H1 (cell line): ENCODE results near the gene CDK4. TPM values are rescaled to one million over a fixed set of nuclear protein-coding genes. Genes with fewer than 3 reads are reported as not detected.

Experiments
- CTCF ChIA-PET: fragments of 300-600 bp; sonication (Branson Sonifier 250); formaldehyde crosslinking; loops from one replicate; lab custom pipeline; 2021; ENCODE audit not compliant: partially characterized antibody; lab: Charles Lee
- POLR2A ChIA-PET: fragments of 300-600 bp; sonication (Branson Sonifier 250); formaldehyde crosslinking; loops from one replicate; lab custom pipeline; 2021; ENCODE audit warnings: inconsistent platforms; ENCODE audit not compliant: partially characterized antibody; lab: Charles Lee
- DNase-seq, 2 experiments: peaks; one replicate each; pipeline versions ENCODE4 v3.0.0 to v3.0.0-alpha.2; 2010 to 2022; ENCODE audit warnings: low spot score in 2 of 2, low read depth in 1 of 2, mixed read lengths in 1 of 2
- FAIRE-seq: peaks from 2 replicates; lab custom pipeline; 2011; peaks lifted over from hg19 to GRCh38; lab: Jason Lieb, UNC
- H2AFZ ChIP-seq: 2 replicates; pipeline ENCODE4 v1.8.1; 2012; ENCODE audit warnings: low read length, inconsistent platforms
- H2AK5ac ChIP-seq: 2 replicates; pipeline ENCODE4 v1.6.1; 2013; ENCODE audit warnings: low read depth, low read length
- H2BK120ac ChIP-seq: replicated peaks from 2 replicates; pipeline ENCODE3; 2013; ENCODE audit warnings: low read depth, low read length, inconsistent platforms
- H2BK12ac ChIP-seq: 2 replicates; pipeline ENCODE4 v1.6.1; 2013; ENCODE audit warnings: low read depth, low read length
- H2BK15ac ChIP-seq: 2 replicates; pipeline ENCODE4 v1.6.1; 2013; ENCODE audit warnings: low read length
- H2BK20ac ChIP-seq: 2 replicates; pipeline ENCODE4 v1.6.1; 2013; ENCODE audit warnings: low read length
- H2BK5ac ChIP-seq: 2 replicates; pipeline ENCODE4 v1.6.1; 2013; ENCODE audit warnings: low read depth, low read length
- H3K14ac ChIP-seq: 2 replicates; pipeline ENCODE4 v1.6.1; 2013; ENCODE audit warnings: inconsistent platforms; ENCODE audit not compliant: insufficient read length
- H3K18ac ChIP-seq: 2 replicates; pipeline ENCODE4 v1.6.1; 2013; ENCODE audit warnings: low read length; ENCODE audit errors: extremely low read depth
- H3K23ac ChIP-seq: 2 replicates; pipeline ENCODE4 v1.6.1; 2013; ENCODE audit warnings: inconsistent platforms; ENCODE audit not compliant: insufficient read length
- H3K23me2 ChIP-seq: 2 replicates; pipeline ENCODE4 v1.6.1; 2013; ENCODE audit warnings: low read depth, low read length
- H3K27ac ChIP-seq: 2 replicates; pipeline ENCODE4 v1.6.1; 2011; ENCODE audit warnings: low read depth, low read length, inconsistent platforms
- H3K27me3 ChIP-seq, 4 experiments: replicated peaks in 1 of 4; 1 replicate in 1 of 4; 2 replicates in 3 of 4; pipeline versions ENCODE4 v1.6.1 to v1.8.1; 2011 to 2013; ENCODE audit warnings: low read length in 3 of 4, mild to moderate bottlenecking in 3 of 4, inconsistent platforms in 2 of 4, mixed read lengths in 2 of 4, moderate library complexity in 1 of 4; ENCODE audit not compliant: control insufficient read depth in 3 of 4, insufficient read depth in 3 of 4; ENCODE audit errors: extremely low read depth in 1 of 4
- H3K36me3 ChIP-seq, 4 experiments: 2 replicates each; pipeline versions ENCODE4 v1.6.1 to v1.8.1; 2011 to 2013; ENCODE audit warnings: mild to moderate bottlenecking in 4 of 4, low read length in 3 of 4, moderate library complexity in 2 of 4, control low read depth in 1 of 4, inconsistent platforms in 1 of 4; ENCODE audit not compliant: insufficient read depth in 4 of 4, control insufficient read depth in 2 of 4
- H3K4ac ChIP-seq: replicated peaks from 2 replicates; pipeline ENCODE3; 2013; ENCODE audit warnings: low read length, low read depth, mixed read lengths, inconsistent platforms; ENCODE audit not compliant: insufficient read length
- H3K4me1 ChIP-seq, 4 experiments: replicated peaks in 1 of 4; 1 replicate in 1 of 4; 2 replicates in 3 of 4; pipeline versions ENCODE4 v1.6.1 to v1.8.1; 2011 to 2013; ENCODE audit warnings: low read length in 3 of 4, inconsistent platforms in 2 of 4, mixed read lengths in 1 of 4; ENCODE audit not compliant: insufficient read depth in 4 of 4, control insufficient read depth in 3 of 4
- H3K4me2 ChIP-seq, 2 experiments: 2 replicates each; pipeline versions ENCODE4 v1.6.1 to v1.8.1; 2011 to 2013; ENCODE audit warnings: low read depth in 2 of 2, low read length in 2 of 2, control low read depth in 1 of 2, inconsistent platforms in 1 of 2, mild to moderate bottlenecking in 1 of 2; ENCODE audit not compliant: insufficient read depth in 1 of 2
- H3K4me3 ChIP-seq, 4 experiments: fragments of 200-600, 300-600 bp in 1 of 4; sonication (generic), shearing (Covaris generic), sonication (Bioruptor Twin) in 1 of 4; 2 replicates each; pipeline versions ENCODE4 v1.5.1 to v1.8.1; 2011 to 2016; ENCODE audit warnings: low read length in 4 of 4, low read depth in 3 of 4, control low read depth in 2 of 4, inconsistent platforms in 2 of 4, mild to moderate bottlenecking in 2 of 4, mixed read lengths in 1 of 4, moderate library complexity in 1 of 4; ENCODE audit not compliant: insufficient read depth in 2 of 4; ENCODE audit errors: extremely low read depth in 1 of 4
- H3K56ac ChIP-seq: replicated peaks from 2 replicates; pipeline ENCODE3; 2013; ENCODE audit warnings: low read depth, mild to moderate bottlenecking, mixed read lengths, low read length, inconsistent platforms; ENCODE audit not compliant: insufficient read length
- H3K79me1 ChIP-seq: 2 replicates; pipeline ENCODE4 v1.6.1; 2013; ENCODE audit warnings: low read depth, low read length, control low read depth
- H3K79me2 ChIP-seq, 2 experiments: 2 replicates each; pipeline versions ENCODE4 v1.6.1 to v1.8.1; 2012 to 2013; ENCODE audit warnings: low read length in 2 of 2, mild to moderate bottlenecking in 2 of 2, inconsistent platforms in 1 of 2; ENCODE audit not compliant: insufficient read depth in 2 of 2, control insufficient read depth in 1 of 2
- H3K9ac ChIP-seq, 4 experiments: replicated peaks in 1 of 4; 1 replicate in 1 of 4; 2 replicates in 3 of 4; pipeline versions ENCODE4 v1.6.1 to v1.8.1; 2011 to 2013; ENCODE audit warnings: low read depth in 3 of 4, low read length in 3 of 4, control low read depth in 2 of 4, mild to moderate bottlenecking in 2 of 4, moderate library complexity in 2 of 4, inconsistent platforms in 1 of 4; ENCODE audit errors: extremely low read depth in 1 of 4
- H3K9me3 ChIP-seq, 2 experiments: 2 replicates each; pipeline versions ENCODE4 v1.6.1 to v1.8.1; 2012 to 2013; ENCODE audit warnings: mild to moderate bottlenecking in 2 of 2, moderate library complexity in 2 of 2, control low read depth in 1 of 2, inconsistent platforms in 1 of 2, low read depth in 1 of 2, low read length in 1 of 2, mixed read lengths in 1 of 2; ENCODE audit not compliant: insufficient read depth in 2 of 2
- H4K20me1 ChIP-seq, 2 experiments: replicated peaks in 1 of 2; 2 replicates each; pipeline versions ENCODE3 to v1.8.1; 2011 to 2013; ENCODE audit warnings: inconsistent platforms in 2 of 2, low read length in 2 of 2, mild to moderate bottlenecking in 1 of 2; ENCODE audit not compliant: insufficient read depth in 2 of 2, control insufficient read depth in 1 of 2
- H4K5ac ChIP-seq: 2 replicates; pipeline ENCODE4 v1.6.1; 2013; ENCODE audit warnings: low read length, low read depth, mixed read lengths, inconsistent platforms; ENCODE audit not compliant: insufficient read length
- H4K8ac ChIP-seq: 2 replicates; pipeline ENCODE4 v1.8.0; 2013; ENCODE audit warnings: mild to moderate bottlenecking, moderate library complexity, low read length, inconsistent platforms; ENCODE audit not compliant: insufficient read depth; ENCODE audit errors: extremely low read depth
- H4K91ac ChIP-seq: replicated peaks from 2 replicates; pipeline ENCODE3; 2013; ENCODE audit warnings: low read length, mixed read lengths, inconsistent platforms; ENCODE audit not compliant: insufficient read length
- ASH2L ChIP-seq: fragments of 200-600, 300-600 bp; sonication (generic); IDR thresholded peaks from one replicate; pipeline ENCODE4 v1.7.1; 2017; ENCODE audit warnings: low read length
- BRCA1 ChIP-seq: IDR thresholded peaks from 2 replicates; pipeline ENCODE4 v1.6.1; 2012; ENCODE audit warnings: low read depth, low read length, improper control_type of control experiment
- FOSL1 ChIP-seq: IDR thresholded peaks from 2 replicates; pipeline ENCODE4 v1.6.1; 2011; ENCODE audit warnings: mild to moderate bottlenecking, low read depth, low read length, moderate library complexity; ENCODE audit not compliant: insufficient read depth
- NANOG ChIP-seq: IDR thresholded peaks from 2 replicates; pipeline ENCODE4 v1.6.1; 2011; ENCODE audit warnings: low read length, low read depth, mild to moderate bottlenecking, inconsistent platforms; ENCODE audit not compliant: insufficient read depth, poor library complexity, severe bottlenecking
- PHF8 ChIP-seq: fragments of 200-600 bp; sonication (generic); conservative IDR thresholded peaks from 2 replicates; pipeline ENCODE4 v1.7.1; 2012; ENCODE audit warnings: low read depth, mild to moderate bottlenecking, inconsistent platforms, low read length, moderate library complexity
- POLR2AphosphoS5 ChIP-seq: IDR thresholded peaks from 2 replicates; pipeline ENCODE4 v1.6.1; 2011; ENCODE audit warnings: low read depth, low read length
- RFX5 ChIP-seq: IDR thresholded peaks from 2 replicates; pipeline ENCODE4 v1.6.1; 2011; ENCODE audit warnings: low read depth, low read length, improper control_type of control experiment, borderline replicate concordance
- SIX5 ChIP-seq: IDR thresholded peaks from 2 replicates; pipeline ENCODE4 v1.6.1; 2011; ENCODE audit warnings: mild to moderate bottlenecking, low read depth, low read length
- SRF ChIP-seq: IDR thresholded peaks from 2 replicates; pipeline ENCODE4 v1.6.1; 2011; ENCODE audit warnings: mild to moderate bottlenecking, low read depth, low read length, moderate library complexity
- TAF7 ChIP-seq: optimal IDR thresholded peaks from 2 replicates; pipeline ENCODE3; 2011; ENCODE audit warnings: low read depth, mild to moderate bottlenecking, inconsistent platforms, low read length, moderate library complexity, borderline replicate concordance
- TCF12 ChIP-seq: IDR thresholded peaks from 2 replicates; pipeline ENCODE4 v1.6.1; 2011; ENCODE audit warnings: low read depth, mild to moderate bottlenecking, low read length
- WGBS, 2 experiments: shearing (Covaris generic) in 1 of 2; methylation state at CpG; one replicate each; pipeline versions ENCODE4 v1.1.6 to v1.1.7; 2013 to 2015; ENCODE audit warnings: low lambda C conversion rate in 2 of 2, mixed read lengths in 2 of 2, inconsistent platforms in 1 of 2, low coverage in 1 of 2, missing lambda C conversion rate in 1 of 2; ENCODE audit not compliant: insufficient replicate concordance in 2 of 2, insufficient coverage in 1 of 2, insufficient read length in 1 of 2; ENCODE audit errors: extremely low coverage in 1 of 2, missing lambda C conversion rate in 1 of 2; 5-methylcytosine and 5-hydroxymethylcytosine counted together
- polyA plus RNA-seq, 7 experiments: library from polyadenylated mRNA; depleted of rRNA in 3 of 7; stranded (reverse) in 5 of 7; unstranded in 2 of 7; fragments of >200 nt in 5 of 7; fragments of 200-250 nt in 2 of 7; gene quantifications; 1 replicate in 5 of 7; 2 replicates in 1 of 7; 4 replicates in 1 of 7; pipeline versions ENCODE4 v1.2.1 to v1.2.3, GENCODE V29; 2011 to 2013; ENCODE audit warnings: missing spikeins in 2 of 7, mixed read lengths in 2 of 7
- total RNA-seq: library from RNA; stranded (reverse); fragmentation: NEBNext Ultra II Directional; extraction: Animal tissue kit (Norgen Biotek cat#: 25700); gene quantifications from 2 replicates; pipeline ENCODE4 v1.2.1, GENCODE V29; 2021

Gene CDK4
- total and polyA plus RNA-seq, 2 of the 8 experiments (the other 6 are each of a cell fraction or from before 2014, with no cell fraction given) = 174 to 368 TPM

- H2AK5ac ChIP-seq = no peak overlapping the region
- H3K14ac ChIP-seq = no peak overlapping the region
- H2BK5ac ChIP-seq = no peak overlapping the region
- no peak overlapping the region for H3K4me2 ChIP-seq
- no peak overlapping the region for H4K91ac ChIP-seq
- H4K5ac ChIP-seq = no peak overlapping the region
- H2AFZ ChIP-seq = no peak overlapping the region
- no peak overlapping the region for H3K18ac ChIP-seq
- no peak overlapping the region for H3K27ac ChIP-seq
- no peak overlapping the region for H2BK12ac ChIP-seq
- H3K23ac ChIP-seq = no peak overlapping the region
- H3K36me3 ChIP-seq = peaks cover 0 to 22% (median 5%) of the 10 kb centered on the region in 4 experiments; a peak in 4 of 8 replicates
- POLR2A ChIA-PET = interaction anchor here (1.1 kb wide), 1 partner anchor 9 kb away, joined by 4 read pairs; no protein-coding TSS in a partner anchor
- no peak overlapping the region for H3K4me3 ChIP-seq
- H3K4ac ChIP-seq = no peak overlapping the region
- 94% methylated on average over 11 of the region's 12 CpGs; no CpG with 5 or more reads in 1 of the 2 experiments for WGBS, 2 experiments
- no peaks in the 10 kb centered on the region for H3K79me2 ChIP-seq
- no peaks in the 10 kb centered on the region for H3K23me2 ChIP-seq
- DNase-seq (peak in 1 of 2 experiments; percentile 11), FAIRE-seq (no peak)
- H2BK20ac ChIP-seq = no peak overlapping the region
- H4K20me1 ChIP-seq = peaks cover 0 to 3% of the 10 kb centered on the region in 2 experiments
- CTCF ChIA-PET = interaction anchor here (0.6 to 1.3 kb wide), 3 partner anchors 10 to 132 kb away, joined by 3 to 5 read pairs (median 3); no protein-coding TSS in a partner anchor
- no peak overlapping the region for H3K9ac ChIP-seq
- no peaks in the 10 kb centered on the region for H3K79me1 ChIP-seq
- no peaks in the 10 kb centered on the region for H3K4me1 ChIP-seq
- H2BK120ac ChIP-seq = no peak overlapping the region
- no peak overlapping the region for H3K56ac ChIP-seq
- no peaks in the 10 kb centered on the region for H3K9me3 ChIP-seq
- H3K27me3 ChIP-seq = no peaks in the 10 kb centered on the region
- H2BK15ac ChIP-seq = no peak overlapping the region
- H4K8ac ChIP-seq = no peak overlapping the region
- no peak for TF ChIP-seq TCF12
- no peak for TF ChIP-seq FOSL1
- TF ChIP-seq SIX5 = no peak
- TF ChIP-seq RFX5 = no peak
- TF ChIP-seq POLR2AphosphoS5 = no peak
- no peak for TF ChIP-seq PHF8
- TF ChIP-seq NANOG = no peak
- TF ChIP-seq TAF7 = no peak
- no peak for TF ChIP-seq BRCA1
- no peak for TF ChIP-seq ASH2L
- no peak for TF ChIP-seq SRF
Observed at GRCh38 chr12:57715786-57716185, 36.3 kb downstream of the CDK4 start.
